H1 (cell line): ENCODE measurements around the gene NDUFA13. TPM values are rescaled to one million over a fixed set of nuclear protein-coding genes. Genes with fewer than 3 reads are reported as not detected.

Experiments used
- CTCF ChIA-PET: fragments of 300-600 bp; sonication (Branson Sonifier 250); formaldehyde crosslinking; loops from one replicate; lab custom pipeline; 2021; ENCODE audit not compliant: partially characterized antibody; lab: Charles Lee
- POLR2A ChIA-PET: fragments of 300-600 bp; sonication (Branson Sonifier 250); formaldehyde crosslinking; loops from one replicate; lab custom pipeline; 2021; ENCODE audit warnings: inconsistent platforms; ENCODE audit not compliant: partially characterized antibody; lab: Charles Lee
- DNase-seq, 2 experiments: peaks; one replicate each; pipeline versions ENCODE4 v3.0.0 to v3.0.0-alpha.2; 2010 to 2022; ENCODE audit warnings: low spot score in 2 of 2, low read depth in 1 of 2, mixed read lengths in 1 of 2
- FAIRE-seq: peaks from 2 replicates; lab custom pipeline; 2011; peaks lifted over from hg19 to GRCh38; lab: Jason Lieb, UNC
- H2AFZ ChIP-seq: 2 replicates; pipeline ENCODE4 v1.8.1; 2012; ENCODE audit warnings: low read length, inconsistent platforms
- H2AK5ac ChIP-seq: 2 replicates; pipeline ENCODE4 v1.6.1; 2013; ENCODE audit warnings: low read depth, low read length
- H2BK120ac ChIP-seq: replicated peaks from 2 replicates; pipeline ENCODE3; 2013; ENCODE audit warnings: low read depth, low read length, inconsistent platforms
- H2BK12ac ChIP-seq: 2 replicates; pipeline ENCODE4 v1.6.1; 2013; ENCODE audit warnings: low read depth, low read length
- H2BK15ac ChIP-seq: 2 replicates; pipeline ENCODE4 v1.6.1; 2013; ENCODE audit warnings: low read length
- H2BK20ac ChIP-seq: 2 replicates; pipeline ENCODE4 v1.6.1; 2013; ENCODE audit warnings: low read length
- H2BK5ac ChIP-seq: 2 replicates; pipeline ENCODE4 v1.6.1; 2013; ENCODE audit warnings: low read depth, low read length
- H3K14ac ChIP-seq: 2 replicates; pipeline ENCODE4 v1.6.1; 2013; ENCODE audit warnings: inconsistent platforms; ENCODE audit not compliant: insufficient read length
- H3K18ac ChIP-seq: 2 replicates; pipeline ENCODE4 v1.6.1; 2013; ENCODE audit warnings: low read length; ENCODE audit errors: extremely low read depth
- H3K23ac ChIP-seq: 2 replicates; pipeline ENCODE4 v1.6.1; 2013; ENCODE audit warnings: inconsistent platforms; ENCODE audit not compliant: insufficient read length
- H3K23me2 ChIP-seq: 2 replicates; pipeline ENCODE4 v1.6.1; 2013; ENCODE audit warnings: low read depth, low read length
- H3K27ac ChIP-seq: 2 replicates; pipeline ENCODE4 v1.6.1; 2011; ENCODE audit warnings: low read depth, low read length, inconsistent platforms
- H3K27me3 ChIP-seq, 4 experiments: replicated peaks in 1 of 4; 1 replicate in 1 of 4; 2 replicates in 3 of 4; pipeline versions ENCODE4 v1.6.1 to v1.8.1; 2011 to 2013; ENCODE audit warnings: low read length in 3 of 4, mild to moderate bottlenecking in 3 of 4, inconsistent platforms in 2 of 4, mixed read lengths in 2 of 4, moderate library complexity in 1 of 4; ENCODE audit not compliant: control insufficient read depth in 3 of 4, insufficient read depth in 3 of 4; ENCODE audit errors: extremely low read depth in 1 of 4
- H3K36me3 ChIP-seq, 4 experiments: 2 replicates each; pipeline versions ENCODE4 v1.6.1 to v1.8.1; 2011 to 2013; ENCODE audit warnings: mild to moderate bottlenecking in 4 of 4, low read length in 3 of 4, moderate library complexity in 2 of 4, control low read depth in 1 of 4, inconsistent platforms in 1 of 4; ENCODE audit not compliant: insufficient read depth in 4 of 4, control insufficient read depth in 2 of 4
- H3K4ac ChIP-seq: replicated peaks from 2 replicates; pipeline ENCODE3; 2013; ENCODE audit warnings: low read length, low read depth, mixed read lengths, inconsistent platforms; ENCODE audit not compliant: insufficient read length
- H3K4me1 ChIP-seq, 4 experiments: replicated peaks in 1 of 4; 1 replicate in 1 of 4; 2 replicates in 3 of 4; pipeline versions ENCODE4 v1.6.1 to v1.8.1; 2011 to 2013; ENCODE audit warnings: low read length in 3 of 4, inconsistent platforms in 2 of 4, mixed read lengths in 1 of 4; ENCODE audit not compliant: insufficient read depth in 4 of 4, control insufficient read depth in 3 of 4
- H3K4me2 ChIP-seq, 2 experiments: 2 replicates each; pipeline versions ENCODE4 v1.6.1 to v1.8.1; 2011 to 2013; ENCODE audit warnings: low read depth in 2 of 2, low read length in 2 of 2, control low read depth in 1 of 2, inconsistent platforms in 1 of 2, mild to moderate bottlenecking in 1 of 2; ENCODE audit not compliant: insufficient read depth in 1 of 2
- H3K4me3 ChIP-seq, 4 experiments: fragments of 200-600, 300-600 bp in 1 of 4; sonication (generic), shearing (Covaris generic), sonication (Bioruptor Twin) in 1 of 4; 2 replicates each; pipeline versions ENCODE4 v1.5.1 to v1.8.1; 2011 to 2016; ENCODE audit warnings: low read length in 4 of 4, low read depth in 3 of 4, control low read depth in 2 of 4, inconsistent platforms in 2 of 4, mild to moderate bottlenecking in 2 of 4, mixed read lengths in 1 of 4, moderate library complexity in 1 of 4; ENCODE audit not compliant: insufficient read depth in 2 of 4; ENCODE audit errors: extremely low read depth in 1 of 4
- H3K56ac ChIP-seq: replicated peaks from 2 replicates; pipeline ENCODE3; 2013; ENCODE audit warnings: low read depth, mild to moderate bottlenecking, mixed read lengths, low read length, inconsistent platforms; ENCODE audit not compliant: insufficient read length
- H3K79me1 ChIP-seq: 2 replicates; pipeline ENCODE4 v1.6.1; 2013; ENCODE audit warnings: low read depth, low read length, control low read depth
- H3K79me2 ChIP-seq, 2 experiments: 2 replicates each; pipeline versions ENCODE4 v1.6.1 to v1.8.1; 2012 to 2013; ENCODE audit warnings: low read length in 2 of 2, mild to moderate bottlenecking in 2 of 2, inconsistent platforms in 1 of 2; ENCODE audit not compliant: insufficient read depth in 2 of 2, control insufficient read depth in 1 of 2
- H3K9ac ChIP-seq, 4 experiments: replicated peaks in 1 of 4; 1 replicate in 1 of 4; 2 replicates in 3 of 4; pipeline versions ENCODE4 v1.6.1 to v1.8.1; 2011 to 2013; ENCODE audit warnings: low read depth in 3 of 4, low read length in 3 of 4, control low read depth in 2 of 4, mild to moderate bottlenecking in 2 of 4, moderate library complexity in 2 of 4, inconsistent platforms in 1 of 4; ENCODE audit errors: extremely low read depth in 1 of 4
- H3K9me3 ChIP-seq, 2 experiments: 2 replicates each; pipeline versions ENCODE4 v1.6.1 to v1.8.1; 2012 to 2013; ENCODE audit warnings: mild to moderate bottlenecking in 2 of 2, moderate library complexity in 2 of 2, control low read depth in 1 of 2, inconsistent platforms in 1 of 2, low read depth in 1 of 2, low read length in 1 of 2, mixed read lengths in 1 of 2; ENCODE audit not compliant: insufficient read depth in 2 of 2
- H4K20me1 ChIP-seq, 2 experiments: replicated peaks in 1 of 2; 2 replicates each; pipeline versions ENCODE3 to v1.8.1; 2011 to 2013; ENCODE audit warnings: inconsistent platforms in 2 of 2, low read length in 2 of 2, mild to moderate bottlenecking in 1 of 2; ENCODE audit not compliant: insufficient read depth in 2 of 2, control insufficient read depth in 1 of 2
- H4K5ac ChIP-seq: 2 replicates; pipeline ENCODE4 v1.6.1; 2013; ENCODE audit warnings: low read length, low read depth, mixed read lengths, inconsistent platforms; ENCODE audit not compliant: insufficient read length
- H4K8ac ChIP-seq: 2 replicates; pipeline ENCODE4 v1.8.0; 2013; ENCODE audit warnings: mild to moderate bottlenecking, moderate library complexity, low read length, inconsistent platforms; ENCODE audit not compliant: insufficient read depth; ENCODE audit errors: extremely low read depth
- H4K91ac ChIP-seq: replicated peaks from 2 replicates; pipeline ENCODE3; 2013; ENCODE audit warnings: low read length, mixed read lengths, inconsistent platforms; ENCODE audit not compliant: insufficient read length
- ASH2L ChIP-seq: fragments of 200-600, 300-600 bp; sonication (generic); IDR thresholded peaks from one replicate; pipeline ENCODE4 v1.7.1; 2017; ENCODE audit warnings: low read length
- BCL11A ChIP-seq, 2 experiments: IDR thresholded peaks; one replicate each; pipeline ENCODE4 v1.6.1; 2011; ENCODE audit warnings: low read depth in 2 of 2, low read length in 2 of 2, mild to moderate bottlenecking in 2 of 2
- BRCA1 ChIP-seq: IDR thresholded peaks from 2 replicates; pipeline ENCODE4 v1.6.1; 2012; ENCODE audit warnings: low read depth, low read length, improper control_type of control experiment
- CTBP2 ChIP-seq: IDR thresholded peaks from 2 replicates; pipeline ENCODE4 v1.7.0; 2011; ENCODE audit warnings: borderline replicate concordance, mild to moderate bottlenecking, moderate library complexity, mixed read lengths, low read length; ENCODE audit not compliant: insufficient read depth, insufficient read length
- CTCF ChIP-seq, 3 experiments: IDR thresholded peaks; 1 replicate in 2 of 3; 2 replicates in 1 of 3; pipeline versions ENCODE4 v1.5.1 to v1.6.1; 2011; ENCODE audit warnings: low read length in 3 of 3, mild to moderate bottlenecking in 3 of 3, inconsistent platforms in 2 of 3, low read depth in 1 of 3, moderate library complexity in 1 of 3; ENCODE audit not compliant: insufficient read depth in 1 of 3; ENCODE audit errors: control extremely low read depth in 1 of 3
- GABPA ChIP-seq: IDR thresholded peaks from 2 replicates; pipeline ENCODE4 v1.6.1; 2011; ENCODE audit warnings: mild to moderate bottlenecking, low read length, moderate library complexity, borderline replicate concordance; ENCODE audit not compliant: insufficient read depth
- HDAC2 ChIP-seq, 2 experiments: fragments of 300-600 bp in 1 of 2; sonication (generic) in 1 of 2; IDR thresholded peaks; 2 replicates each; pipeline ENCODE4 v1.6.1; 2011 to 2012; ENCODE audit warnings: low read depth in 2 of 2, low read length in 2 of 2, mild to moderate bottlenecking in 2 of 2, moderate library complexity in 2 of 2, borderline replicate concordance in 1 of 2, inconsistent platforms in 1 of 2
- KDM1A ChIP-seq: fragments of 200-600, 300-600 bp; sonication (generic); IDR thresholded peaks from 2 replicates; pipeline ENCODE4 v1.7.1; 2016; ENCODE audit warnings: mild to moderate bottlenecking, low read length, borderline replicate concordance
- MAFK ChIP-seq: IDR thresholded peaks from 2 replicates; pipeline ENCODE4 v1.6.1; 2012; ENCODE audit warnings: low read depth, mild to moderate bottlenecking, improper control_type of control experiment, low read length
- SP1 ChIP-seq: IDR thresholded peaks from 2 replicates; pipeline ENCODE4 v1.6.1; 2011; ENCODE audit warnings: low read depth, low read length
- TAF1 ChIP-seq: IDR thresholded peaks from 2 replicates; pipeline ENCODE4 v1.6.1; 2011; ENCODE audit warnings: mild to moderate bottlenecking, low read depth, low read length
- WGBS, 2 experiments: shearing (Covaris generic) in 1 of 2; methylation state at CpG; one replicate each; pipeline versions ENCODE4 v1.1.6 to v1.1.7; 2013 to 2015; ENCODE audit warnings: low lambda C conversion rate in 2 of 2, mixed read lengths in 2 of 2, inconsistent platforms in 1 of 2, low coverage in 1 of 2, missing lambda C conversion rate in 1 of 2; ENCODE audit not compliant: insufficient replicate concordance in 2 of 2, insufficient coverage in 1 of 2, insufficient read length in 1 of 2; ENCODE audit errors: extremely low coverage in 1 of 2, missing lambda C conversion rate in 1 of 2; 5-methylcytosine and 5-hydroxymethylcytosine counted together
- polyA plus RNA-seq, 7 experiments: library from polyadenylated mRNA; depleted of rRNA in 3 of 7; stranded (reverse) in 5 of 7; unstranded in 2 of 7; fragments of >200 nt in 5 of 7; fragments of 200-250 nt in 2 of 7; gene quantifications; 1 replicate in 5 of 7; 2 replicates in 1 of 7; 4 replicates in 1 of 7; pipeline versions ENCODE4 v1.2.1 to v1.2.3, GENCODE V29; 2011 to 2013; ENCODE audit warnings: missing spikeins in 2 of 7, mixed read lengths in 2 of 7
- total RNA-seq: library from RNA; stranded (reverse); fragmentation: NEBNext Ultra II Directional; extraction: Animal tissue kit (Norgen Biotek cat#: 25700); gene quantifications from 2 replicates; pipeline ENCODE4 v1.2.1, GENCODE V29; 2021

NDUFA13 gene
- total and polyA plus RNA-seq, 2 of the 8 experiments (the other 6 are each of a cell fraction or from before 2014, with no cell fraction given), result 413 to 1,105 TPM

GRCh38 chr19:19559931-19560330 is 43.9 kb downstream of the NDUFA13 start:
- H3K4me3 ChIP-seq, result no peak overlapping the region
- H3K56ac ChIP-seq, result no peak overlapping the region
- no peak overlapping the region for H2BK15ac ChIP-seq
- no peak overlapping the region for H4K91ac ChIP-seq
- no peak overlapping the region for H3K23ac ChIP-seq
- H3K36me3 ChIP-seq, result no peaks in the 10 kb centered on the region
- no peak overlapping the region for H2AK5ac ChIP-seq
- WGBS, 2 experiments, result 83% methylated on average over 4 of the region's 4 CpGs; no CpG with 5 or more reads in 1 of the 2 experiments
- no peak overlapping the region for H2BK20ac ChIP-seq
- H4K5ac ChIP-seq, result no peak overlapping the region
- no peak for DNase-seq
- no peak overlapping the region for H3K27ac ChIP-seq
- no peaks in the 10 kb centered on the region for H3K79me2 ChIP-seq
- no peaks in the 10 kb centered on the region for H4K20me1 ChIP-seq
- H3K27me3 ChIP-seq, result no peaks in the 10 kb centered on the region
- H3K4me1 ChIP-seq, result peaks cover 0 to 4% (median 0%) of the 10 kb centered on the region in 4 experiments; a peak in 2 of 7 replicates
- ChIA-PET CTCF (interaction anchor here (0.7 to 20.0 kb wide), 9 partner anchors 10 to 177 kb away, joined by 3 to 223 read pairs (median 6); partner anchors contain the start of gene GMIP), POLR2A (interaction anchor here (1.7 kb wide), 1 partner anchor 9 kb away, joined by 3 read pairs; no protein-coding TSS in a partner anchor)
- H2BK5ac ChIP-seq, result 0 out of 2 replicates have a peak overlapping the region, but pooled peaks have one; percentile 9
- no peak overlapping the region for H3K4me2 ChIP-seq
- H3K9ac ChIP-seq, result 0 out of 7 replicates have a peak overlapping the region, but pooled peaks of 1 of the 4 experiments have one; percentile 39
- H2BK12ac ChIP-seq, result no peak overlapping the region
- H4K8ac ChIP-seq, result no peak overlapping the region
- no peaks in the 10 kb centered on the region for H3K9me3 ChIP-seq
- H3K4ac ChIP-seq, result no peak overlapping the region
- no peak for FAIRE-seq
- H2AFZ ChIP-seq, result no peak overlapping the region
- 0 out of 2 replicates have a peak, but pooled peaks cover 2% of the 10 kb centered on the region for H3K79me1 ChIP-seq
- no peak overlapping the region for H3K14ac ChIP-seq
- H2BK120ac ChIP-seq, result no peak overlapping the region
- no peaks in the 10 kb centered on the region for H3K23me2 ChIP-seq
- H3K18ac ChIP-seq, result no peak overlapping the region
- TF ChIP-seq CTBP2, result no peak
- no peak for TF ChIP-seq GABPA
- no peak for TF ChIP-seq SP1
- no peak for TF ChIP-seq HDAC2 (IDR thresholded peaks at IDR 0.05; ENCODE audit: borderline replicate concordance in 1 of 2, low read depth in 2 of 2, low read length in 2 of 2)
- no peak for TF ChIP-seq BRCA1
- TF ChIP-seq MAFK, result no peak
- no peak for TF ChIP-seq CTCF (IDR thresholded peaks at IDR 0.05; ENCODE audit: control extremely low read depth in 1 of 3, insufficient read depth in 1 of 3, low read depth in 1 of 3, low read length in 3 of 3)
- TF ChIP-seq KDM1A, result no peak
- TF ChIP-seq TAF1, result no peak
- no peak for TF ChIP-seq ASH2L
- no peak for TF ChIP-seq BCL11A (IDR thresholded peaks at IDR 0.05; ENCODE audit: low read depth in 2 of 2, low read length in 2 of 2)
